GM12874 (cell line): ENCODE data around the gene HS3ST3A1.

ENCODE experiments used
- CTCF ChIP-seq: IDR thresholded peaks from 2 replicates; pipeline ENCODE4 v1.5.1; 2011; ENCODE audit warnings: low read depth, mild to moderate bottlenecking, control low read depth, low read length, moderate library complexity; ENCODE audit not compliant: insufficient read depth

HS3ST3A1 gene

GRCh38 chr17:13495423-13495822, 106.3 kb downstream of the HS3ST3A1 start:
- TF ChIP-seq CTCF = no peak

- TF ChIP-seq CTCF = no peak
Observed at GRCh38 chr17:13492737-13493122, 109.0 kb downstream of the HS3ST3A1 start.

GRCh38 chr17:13491916-13492736, 109.6 kb downstream of the HS3ST3A1 start:
- no peak for TF ChIP-seq CTCF

- no peak for TF ChIP-seq CTCF
Observed at GRCh38 chr17:13491491-13491890, 110.2 kb downstream of the HS3ST3A1 start.

- TF ChIP-seq CTCF = no peak
Observed at GRCh38 chr17:13490906-13491482, 110.7 kb downstream of the HS3ST3A1 start.

- TF ChIP-seq CTCF = no peak
Observed at GRCh38 chr17:13490427-13490826, 111.3 kb downstream of the HS3ST3A1 start.

GRCh38 chr17:13485327-13485726, 116.4 kb downstream of the HS3ST3A1 start:
- no peak for TF ChIP-seq CTCF
